GM10266 (cell line): ENCODE results near the gene LTN1.
"Not testable (repeated sequence)": the region's sequence is repeated elsewhere in the genome, so short reads cannot be mapped to it uniquely, and the experiment has no call there.

Source experiments
- DNase-seq: peaks from one replicate; pipeline ENCODE4 v3.0.0; 2012; ENCODE audit errors: extremely low spot score
- TF ChIP-seq, protein P1 (sequence below): IDR thresholded peaks from 2 replicates; pipeline ENCODE4 v1.5.1; 2012; ENCODE audit warnings: mild to moderate bottlenecking, low read depth; ENCODE audit not compliant: control insufficient read depth, insufficient read depth; ENCODE audit errors: missing control alignments

Gene LTN1

DNA sequence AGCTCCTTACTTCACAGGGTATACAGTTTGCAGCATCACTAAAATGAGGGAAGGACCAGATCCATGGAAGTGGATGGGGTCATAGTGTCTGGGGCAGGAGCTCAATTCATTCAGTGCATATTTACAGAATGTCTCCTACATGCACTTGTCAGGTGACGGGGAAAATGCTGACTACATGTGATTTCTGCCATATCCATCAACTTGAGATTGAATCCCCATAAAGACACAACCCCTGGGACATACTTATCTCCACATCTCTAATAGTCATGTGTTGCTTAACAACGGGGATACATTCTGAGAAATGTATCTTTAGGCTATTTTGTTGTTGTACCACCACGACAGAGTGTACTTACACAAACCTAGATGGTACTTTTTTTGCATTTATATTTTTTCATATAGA lies 14.5 kb upstream of the LTN1 start:
- no peak for DNase-seq
- TF ChIP-seq, protein P1, sequence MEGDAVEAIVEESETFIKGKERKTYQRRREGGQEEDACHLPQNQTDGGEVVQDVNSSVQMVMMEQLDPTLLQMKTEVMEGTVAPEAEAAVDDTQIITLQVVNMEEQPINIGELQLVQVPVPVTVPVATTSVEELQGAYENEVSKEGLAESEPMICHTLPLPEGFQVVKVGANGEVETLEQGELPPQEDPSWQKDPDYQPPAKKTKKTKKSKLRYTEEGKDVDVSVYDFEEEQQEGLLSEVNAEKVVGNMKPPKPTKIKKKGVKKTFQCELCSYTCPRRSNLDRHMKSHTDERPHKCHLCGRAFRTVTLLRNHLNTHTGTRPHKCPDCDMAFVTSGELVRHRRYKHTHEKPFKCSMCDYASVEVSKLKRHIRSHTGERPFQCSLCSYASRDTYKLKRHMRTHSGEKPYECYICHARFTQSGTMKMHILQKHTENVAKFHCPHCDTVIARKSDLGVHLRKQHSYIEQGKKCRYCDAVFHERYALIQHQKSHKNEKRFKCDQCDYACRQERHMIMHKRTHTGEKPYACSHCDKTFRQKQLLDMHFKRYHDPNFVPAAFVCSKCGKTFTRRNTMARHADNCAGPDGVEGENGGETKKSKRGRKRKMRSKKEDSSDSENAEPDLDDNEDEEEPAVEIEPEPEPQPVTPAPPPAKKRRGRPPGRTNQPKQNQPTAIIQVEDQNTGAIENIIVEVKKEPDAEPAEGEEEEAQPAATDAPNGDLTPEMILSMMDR = no peak

DNA sequence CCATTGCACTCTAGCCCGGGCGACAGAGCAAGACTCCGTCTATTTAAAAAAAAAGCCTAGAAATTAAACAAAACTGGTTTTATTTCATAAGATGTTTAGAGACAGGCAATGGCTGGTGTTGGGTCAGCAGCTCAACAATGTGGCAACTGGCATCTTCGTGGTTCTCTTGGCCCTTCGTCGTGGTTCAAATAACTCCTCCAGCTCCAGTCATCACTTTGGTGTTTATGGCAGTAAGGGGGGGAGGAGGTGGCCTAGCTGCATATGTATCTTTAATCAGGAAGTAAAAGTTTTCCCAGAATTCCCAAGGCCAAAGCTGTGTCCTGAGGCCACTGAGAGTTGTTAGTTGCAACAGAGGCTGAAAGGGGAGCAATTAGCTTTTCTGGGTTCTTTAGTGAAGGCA lies 13.0 kb upstream of the LTN1 start:
- TF ChIP-seq, protein P1 = no peak
- no peak for DNase-seq

DNA sequence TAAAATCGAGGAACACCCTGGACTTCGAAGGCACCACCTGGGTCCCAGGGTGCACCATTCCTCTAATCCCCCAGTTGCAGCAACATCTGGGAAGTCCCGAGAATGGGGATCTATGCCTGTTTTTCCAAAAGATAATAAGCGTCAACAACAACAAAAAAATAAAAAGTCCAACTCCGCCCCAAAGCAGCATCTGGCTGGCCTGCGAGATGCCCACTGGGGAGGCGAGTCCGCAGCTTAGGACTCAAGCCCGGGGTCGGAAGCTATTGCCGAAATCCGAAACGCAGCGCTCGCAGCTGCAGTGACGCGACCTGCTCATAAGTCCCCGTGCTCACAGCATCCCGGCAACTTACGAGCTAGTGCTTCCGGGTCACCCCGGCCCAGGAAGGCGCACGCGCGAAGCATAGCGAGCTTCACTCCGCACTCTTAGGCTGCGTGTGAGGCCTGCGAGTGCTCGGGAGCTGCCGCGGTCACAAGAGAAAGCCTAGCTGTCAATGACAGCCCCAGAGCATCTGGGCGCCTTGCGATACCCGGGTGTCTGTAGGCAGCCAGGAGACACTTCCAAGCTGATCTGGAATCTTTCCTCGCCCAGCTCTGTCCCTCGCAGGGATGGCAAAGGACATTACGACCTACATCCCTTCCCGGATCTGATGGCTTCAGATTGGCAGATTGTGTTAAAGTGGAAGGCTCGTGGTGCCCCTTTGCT lies 9.9 kb upstream of the LTN1 start:
- peak; percentile 97 for DNase-seq
- TF ChIP-seq, protein P1 = no peak

DNA sequence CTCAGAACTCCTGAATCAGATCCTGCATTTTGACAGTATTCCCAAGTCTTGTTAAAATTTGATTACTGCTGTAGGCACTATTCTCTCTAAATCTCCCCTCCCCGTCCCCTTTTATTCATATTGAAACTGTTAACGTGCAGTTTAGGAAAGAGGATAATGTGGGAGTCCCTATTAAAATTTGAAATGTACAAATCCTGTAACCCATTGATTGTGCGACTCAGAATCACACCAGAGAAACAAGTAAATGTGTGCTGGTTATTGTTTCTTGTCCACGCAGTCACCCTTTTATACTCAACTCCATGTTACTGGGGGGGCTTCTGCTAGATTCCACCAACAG lies 584 bp upstream of the LTN1 start:
- no peak for DNase-seq
- TF ChIP-seq, protein P1 = no peak

DNA sequence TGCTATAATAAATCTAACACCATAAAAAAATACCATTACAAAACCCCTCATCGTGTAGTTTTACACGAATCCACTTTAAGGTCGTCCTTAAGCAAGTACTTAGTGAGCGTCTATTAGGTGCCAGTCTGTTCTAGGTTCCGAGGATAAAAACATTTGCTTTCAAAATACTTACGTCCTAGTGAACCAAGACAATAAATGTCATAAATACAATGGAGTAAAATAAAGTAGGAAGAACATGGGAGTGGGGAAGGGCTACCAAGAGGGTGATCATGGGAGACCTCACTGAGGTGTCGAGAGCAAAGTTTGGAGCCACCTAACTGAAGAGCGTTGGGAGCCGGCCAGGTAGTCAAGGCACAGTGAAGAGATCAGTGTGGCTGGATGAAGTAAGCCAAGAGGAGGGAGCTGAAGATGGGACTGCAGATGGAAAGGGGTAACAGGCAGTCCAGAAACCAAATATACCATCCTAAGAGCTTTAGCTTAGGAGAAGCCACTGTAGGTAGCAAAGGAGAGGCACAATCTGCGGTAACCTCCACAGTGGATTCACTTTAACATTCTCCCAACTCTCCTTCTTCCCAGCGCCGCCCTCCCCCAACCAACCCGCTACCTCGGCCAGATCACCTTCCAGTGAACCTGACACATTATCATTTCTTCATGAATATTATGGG lies 684 bp downstream of the LTN1 start:
- no peak for DNase-seq
- TF ChIP-seq, protein P1 = no peak

DNA sequence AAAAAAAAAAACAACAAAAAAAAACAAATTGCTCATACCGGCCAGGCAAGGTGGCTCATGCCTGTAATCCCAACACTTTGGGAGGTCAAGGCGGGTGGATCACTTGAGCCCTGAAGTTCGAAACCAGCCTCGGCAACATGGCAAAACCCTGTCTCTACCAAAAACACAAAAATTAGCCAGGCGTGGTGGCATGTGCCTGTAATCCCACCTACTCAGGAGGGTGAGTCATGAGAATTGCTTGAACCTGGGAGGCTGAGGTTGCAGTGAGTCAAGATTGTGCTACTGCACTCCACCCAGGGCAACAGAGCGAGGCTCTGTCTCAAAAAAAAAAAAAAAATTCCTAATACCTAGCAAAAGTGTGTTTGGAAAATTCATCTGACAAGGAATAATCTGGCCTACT lies 4.5 kb downstream of the LTN1 start:
- not testable (repeated sequence) for DNase-seq

DNA sequence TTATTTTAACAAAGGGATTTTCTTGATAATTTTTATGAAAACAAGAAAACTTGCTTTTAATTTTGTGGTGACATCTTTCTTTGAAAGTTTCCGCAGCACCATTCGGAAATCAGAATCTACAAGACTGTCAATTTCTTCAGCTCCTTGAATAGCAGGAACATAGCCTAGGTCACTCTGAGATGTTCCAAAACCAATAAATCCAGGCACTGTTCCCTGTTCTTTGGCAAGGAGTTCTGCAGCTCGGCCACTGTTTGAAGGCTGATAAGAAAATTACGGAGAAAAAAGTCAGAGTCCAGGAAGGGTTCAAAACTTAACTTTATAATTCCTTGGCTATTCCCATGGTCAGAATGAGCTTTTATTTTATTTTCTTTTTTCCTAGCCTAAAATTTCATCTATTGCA lies 6.0 kb downstream of the LTN1 start:
- TF ChIP-seq, protein P1 = no peak

More for the DNA sequence above, 6.0 kb downstream of the LTN1 start:
- DNase-seq = no peak
